ENCODE results near the gene SVEP1. TPM values are rescaled to one million over a fixed set of nuclear protein-coding genes. Genes with fewer than 3 reads are reported as not detected.
"Not testable (repeated sequence)": the region's sequence is repeated elsewhere in the genome, so short reads cannot be mapped to it uniquely, and the experiment has no call there.

Gene SVEP1
- total RNA-seq, 1 donor from 2014 or later: not detected

DNA sequence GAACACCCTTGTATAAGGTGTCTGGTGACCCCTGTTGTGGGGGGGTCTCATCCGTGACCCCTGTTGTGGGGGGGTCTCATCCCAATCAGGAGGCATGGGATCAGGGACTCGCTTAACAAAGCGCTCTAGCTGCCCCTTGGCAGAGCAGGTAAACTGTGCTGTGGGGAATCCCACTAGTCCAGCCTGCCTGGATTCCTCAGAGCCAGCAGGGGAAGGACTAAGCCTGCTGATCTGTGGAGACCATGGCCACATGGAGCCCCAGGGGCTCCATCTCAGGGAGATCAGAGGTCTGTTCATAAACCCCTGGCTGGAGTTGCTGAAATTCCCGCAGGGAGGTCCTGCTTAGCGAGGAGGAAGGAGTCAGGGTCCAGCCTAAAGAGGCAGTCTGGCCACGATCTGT lies 196.1 kb downstream of the SVEP1 start:
- Mint-ChIP-seq H3K4me1 (no peaks in the 10 kb centered on the region), H3K4me3 (no peak overlapping the region), H3K27me3 (peaks cover 6% of the 10 kb centered on the region), H3K9me3 (no peaks in the 10 kb centered on the region), H3K36me3 (ENCODE audit: low read depth) (no peaks in the 10 kb centered on the region), H3K27ac (no peak overlapping the region)
- intact Hi-C loops (cut with micrococcal nuclease): no loop called here
- DNase-seq: no peak

- no peak for DNase-seq
Observed at GRCh38 chr9:110382731-110383130, 196.8 kb downstream of the SVEP1 start.

DNA sequence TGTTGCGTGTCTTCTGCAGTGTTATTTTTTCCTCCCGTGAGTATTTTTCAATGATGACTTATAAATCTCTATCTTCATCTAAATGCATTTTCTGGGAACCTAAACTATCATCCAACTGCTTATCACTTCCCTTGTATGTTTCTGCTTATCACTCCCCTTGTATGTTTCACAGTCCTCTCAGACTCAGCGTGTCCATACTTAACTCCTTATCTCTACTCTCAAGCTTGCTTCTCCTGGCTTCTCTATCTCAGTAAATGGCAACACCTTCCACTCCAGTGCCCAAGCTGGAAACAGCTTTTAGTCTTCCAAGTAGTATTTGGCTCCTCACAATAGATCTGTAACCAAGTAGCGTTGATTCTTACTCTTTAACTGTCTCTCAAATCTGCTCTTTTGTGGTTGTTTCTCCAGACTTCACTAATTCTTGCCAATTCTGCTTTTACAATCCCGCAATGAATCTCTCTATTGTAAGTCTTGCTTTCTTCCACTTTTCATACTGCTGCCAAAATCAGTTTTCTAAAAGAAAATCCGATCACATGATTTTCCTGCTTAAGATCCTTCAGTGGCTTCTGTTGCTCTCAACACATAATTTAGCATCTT lies 208.0 kb downstream of the SVEP1 start:
- Mint-ChIP-seq H3K27me3 (no peaks in the 10 kb centered on the region), H3K4me3 (no peak overlapping the region), H3K9me3 (no peaks in the 10 kb centered on the region), H3K4me1 (no peaks in the 10 kb centered on the region), H3K36me3 (ENCODE audit: low read depth) (no peaks in the 10 kb centered on the region), H3K27ac (no peak overlapping the region)
- intact Hi-C loops (cut with micrococcal nuclease): no loop called here
- DNase-seq: no peak

More at GRCh38 chr9:110382731-110383130, 196.8 kb downstream of the SVEP1 start:
- no peaks in the 10 kb centered on the region for H3K9me3 Mint-ChIP-seq
- no peak overlapping the region for H3K27ac Mint-ChIP-seq
- intact Hi-C loops (cut with micrococcal nuclease): no loop called here
- H3K4me1 Mint-ChIP-seq: no peaks in the 10 kb centered on the region
- no peak overlapping the region for H3K4me3 Mint-ChIP-seq
- H3K27me3 Mint-ChIP-seq: peaks cover 11% of the 10 kb centered on the region
- no peaks in the 10 kb centered on the region for H3K36me3 Mint-ChIP-seq (ENCODE audit: low read depth)

DNA sequence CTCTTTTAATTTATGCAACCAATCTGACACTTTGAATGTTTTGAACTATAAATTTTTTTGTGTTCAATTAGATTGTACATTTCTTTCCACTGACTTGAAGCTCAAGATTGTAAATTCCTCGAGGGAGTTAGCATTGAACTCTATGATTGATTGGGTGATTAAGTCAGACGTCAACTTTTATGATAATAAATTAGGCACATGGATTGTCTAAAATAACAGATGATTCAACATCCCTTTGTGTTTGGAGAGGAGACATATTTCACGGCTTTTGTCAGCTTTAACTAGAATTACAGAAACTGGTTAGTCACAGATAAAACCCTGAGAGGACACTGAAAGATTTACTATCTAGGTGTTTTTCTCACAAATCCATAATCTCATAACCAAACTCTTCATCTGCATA lies 209.2 kb downstream of the SVEP1 start:
- no peaks in the 10 kb centered on the region for H3K36me3 Mint-ChIP-seq (ENCODE audit: low read depth)
- H3K27ac Mint-ChIP-seq: no peak overlapping the region
- no peak for DNase-seq
- H3K27me3 Mint-ChIP-seq: peaks cover 2% of the 10 kb centered on the region
- H3K9me3 Mint-ChIP-seq: no peaks in the 10 kb centered on the region
- no peaks in the 10 kb centered on the region for H3K4me1 Mint-ChIP-seq
- no peak overlapping the region for H3K4me3 Mint-ChIP-seq
- intact Hi-C loops (cut with micrococcal nuclease): no loop called here

- Mint-ChIP-seq H3K27ac (no peak overlapping the region), H3K36me3 (ENCODE audit: low read depth) (no peaks in the 10 kb centered on the region), H3K4me1 (no peaks in the 10 kb centered on the region), H3K4me3 (no peak overlapping the region), H3K9me3 (no peaks in the 10 kb centered on the region), H3K27me3 (peaks cover 2% of the 10 kb centered on the region)
- intact Hi-C loops (cut with micrococcal nuclease): no loop called here
- no peak for DNase-seq
Observed at GRCh38 chr9:110364451-110364850, 215.1 kb downstream of the SVEP1 start.

- intact Hi-C loops (cut with micrococcal nuclease); H3K4me3 Mint-ChIP-seq; H3K36me3 Mint-ChIP-seq (ENCODE audit: low read depth); DNase-seq; H3K4me1 Mint-ChIP-seq; H3K27ac Mint-ChIP-seq; H3K9me3 Mint-ChIP-seq; H3K27me3 Mint-ChIP-seq: not testable (repeated sequence)
Observed at GRCh38 chr9:110358992-110359391, 220.5 kb downstream of the SVEP1 start.

- Mint-ChIP-seq H3K27ac (no peak overlapping the region), H3K36me3 (ENCODE audit: low read depth) (no peaks in the 10 kb centered on the region), H3K4me3 (no peak overlapping the region), H3K4me1 (no peaks in the 10 kb centered on the region), H3K27me3 (no peaks in the 10 kb centered on the region), H3K9me3 (peaks cover 5% of the 10 kb centered on the region)
- intact Hi-C loops (cut with micrococcal nuclease): no loop called here
- no peak for DNase-seq
Observed at GRCh38 chr9:110357505-110357904, 222.0 kb downstream of the SVEP1 start.

GRCh38 chr9:110356639-110357395 lies 222.7 kb downstream of the SVEP1 start:
- Mint-ChIP-seq H3K27ac (no peak overlapping the region), H3K36me3 (ENCODE audit: low read depth) (no peaks in the 10 kb centered on the region), H3K9me3 (peaks cover 5% of the 10 kb centered on the region), H3K27me3 (no peaks in the 10 kb centered on the region), H3K4me3 (no peak overlapping the region), H3K4me1 (no peaks in the 10 kb centered on the region)
- intact Hi-C loops (cut with micrococcal nuclease): no loop called here
- DNase-seq: no peak

GRCh38 chr9:110355911-110356310 lies 223.6 kb downstream of the SVEP1 start:
- DNase-seq: no peak
- H3K27ac Mint-ChIP-seq: no peak overlapping the region
- intact Hi-C loops (cut with micrococcal nuclease): no loop called here
- H3K4me3 Mint-ChIP-seq: no peak overlapping the region
- peaks cover 5% of the 10 kb centered on the region for H3K9me3 Mint-ChIP-seq
- H3K27me3 Mint-ChIP-seq: no peaks in the 10 kb centered on the region
- no peaks in the 10 kb centered on the region for H3K36me3 Mint-ChIP-seq (ENCODE audit: low read depth)
- H3K4me1 Mint-ChIP-seq: no peaks in the 10 kb centered on the region

DNA sequence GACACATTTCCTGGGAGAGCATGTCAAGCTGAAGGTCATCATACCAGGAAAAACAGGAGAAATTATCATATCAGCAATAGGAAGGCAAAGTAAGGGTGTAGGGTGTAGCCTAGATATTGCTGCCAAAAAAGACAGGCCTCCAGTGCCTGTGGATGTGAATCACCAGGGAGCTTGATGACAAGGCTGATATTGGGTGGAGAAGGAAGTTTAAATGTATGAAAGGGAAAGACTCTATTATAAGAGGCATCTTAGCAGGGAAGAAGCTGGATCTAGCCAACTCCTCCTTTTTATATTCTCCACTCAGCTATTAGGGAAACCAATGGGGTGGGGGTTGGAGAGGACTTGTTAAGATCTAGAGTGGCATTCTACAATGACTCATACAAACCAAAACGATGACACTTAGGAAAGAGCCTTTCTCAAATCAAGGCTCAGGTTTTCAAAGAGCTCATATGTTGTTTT lies 228.5 kb downstream of the SVEP1 start:
- Mint-ChIP-seq H3K9me3 (peaks cover 5% of the 10 kb centered on the region), H3K36me3 (ENCODE audit: low read depth) (no peaks in the 10 kb centered on the region), H3K27ac (no peak overlapping the region), H3K27me3 (no peaks in the 10 kb centered on the region), H3K4me1 (no peaks in the 10 kb centered on the region), H3K4me3 (no peak overlapping the region)
- intact Hi-C loops (cut with micrococcal nuclease): no loop called here
- DNase-seq: no peak

GRCh38 chr9:110346325-110346724 lies 233.2 kb downstream of the SVEP1 start:
- H3K4me3 Mint-ChIP-seq: no peak overlapping the region
- no peaks in the 10 kb centered on the region for H3K36me3 Mint-ChIP-seq (ENCODE audit: low read depth)
- no peak for DNase-seq
- H3K27ac Mint-ChIP-seq: no peak overlapping the region
- peaks cover 2% of the 10 kb centered on the region for H3K27me3 Mint-ChIP-seq
- H3K4me1 Mint-ChIP-seq: no peaks in the 10 kb centered on the region
- H3K9me3 Mint-ChIP-seq: no peaks in the 10 kb centered on the region
- intact Hi-C loops (cut with micrococcal nuclease): no loop called here

GRCh38 chr9:110344821-110345220 lies 234.7 kb downstream of the SVEP1 start:
- Mint-ChIP-seq H3K4me1 (no peaks in the 10 kb centered on the region), H3K27ac (no peak overlapping the region), H3K36me3 (ENCODE audit: low read depth) (no peaks in the 10 kb centered on the region), H3K4me3 (no peak overlapping the region), H3K27me3 (peaks cover 2% of the 10 kb centered on the region), H3K9me3 (no peaks in the 10 kb centered on the region)
- DNase-seq: no peak
- intact Hi-C loops (cut with micrococcal nuclease): no loop called here

- intact Hi-C loops (cut with micrococcal nuclease): no loop called here
- peaks cover 2% of the 10 kb centered on the region for H3K27me3 Mint-ChIP-seq
- DNase-seq: no peak
- no peaks in the 10 kb centered on the region for H3K9me3 Mint-ChIP-seq
- H3K36me3 Mint-ChIP-seq (ENCODE audit: low read depth): no peaks in the 10 kb centered on the region
- no peaks in the 10 kb centered on the region for H3K4me1 Mint-ChIP-seq
- H3K4me3 Mint-ChIP-seq: no peak overlapping the region
- H3K27ac Mint-ChIP-seq: no peak overlapping the region
Observed at GRCh38 chr9:110343551-110343950, 236.0 kb downstream of the SVEP1 start.

GRCh38 chr9:110340306-110340705 lies 239.2 kb downstream of the SVEP1 start:
- peaks cover 2% of the 10 kb centered on the region for H3K27me3 Mint-ChIP-seq
- H3K4me1 Mint-ChIP-seq: no peaks in the 10 kb centered on the region
- H3K27ac Mint-ChIP-seq: no peak overlapping the region
- intact Hi-C loops (cut with micrococcal nuclease): no loop called here
- H3K9me3 Mint-ChIP-seq: no peaks in the 10 kb centered on the region
- no peak for DNase-seq
- no peak overlapping the region for H3K4me3 Mint-ChIP-seq
- no peaks in the 10 kb centered on the region for H3K36me3 Mint-ChIP-seq (ENCODE audit: low read depth)

DNA sequence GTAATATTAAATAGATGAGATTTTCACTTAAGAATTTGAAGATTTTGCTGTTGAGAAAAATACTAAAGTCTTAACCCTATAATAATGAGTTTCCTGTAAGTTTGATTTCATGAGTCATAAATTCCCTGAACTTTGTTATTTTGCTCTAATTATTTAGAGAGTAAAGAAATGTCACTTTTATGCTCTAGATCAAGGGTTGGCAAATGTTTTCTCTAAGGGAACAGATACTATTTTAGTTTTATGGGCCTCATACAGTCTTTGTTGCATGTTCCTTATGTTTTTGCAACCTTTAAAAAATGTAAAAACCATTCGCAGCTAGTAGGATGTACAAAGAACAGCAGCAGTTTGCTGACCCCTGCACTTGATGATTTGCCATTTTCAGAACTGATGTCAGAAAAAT lies 241.4 kb downstream of the SVEP1 start:
- intact Hi-C loops (cut with micrococcal nuclease): no loop called here
- Mint-ChIP-seq H3K27me3 (peaks cover 2% of the 10 kb centered on the region), H3K4me3 (no peak overlapping the region), H3K4me1 (no peaks in the 10 kb centered on the region), H3K9me3 (no peaks in the 10 kb centered on the region), H3K27ac (no peak overlapping the region), H3K36me3 (ENCODE audit: low read depth) (no peaks in the 10 kb centered on the region)
- DNase-seq: no peak

Measured in activated CD4-positive, alpha-beta T cell treated with anti-CD3 and anti-CD28 coated beads, Interleukin-2, amount 10 ng/mL, durations not matched to agents 24 days and 14 days (primary cell).